ENCODE results near the gene CRISP3.

GRCh38 chr6:49775043-49775442 lies 30.9 kb upstream of the CRISP3 start:
- TF ChIP-seq CTCF (conservative IDR thresholded peaks at IDR 0.05) (no peak), ZFX (IDR thresholded peaks at IDR 0.05) (no peak)
